GM19023 (cell line): ENCODE results near the gene IGSF9.
A peak's percentile ranks its signal among the peaks of the same experiment; 100 is the strongest.

Experiments used
- ATAC-seq: cut with Tn5 transposase; IDR thresholded peaks from one replicate; pipeline ENCODE4 v1.9.1; 2021; ENCODE audit warnings: mild to moderate bottlenecking, moderate library complexity; ENCODE audit not compliant: unreplicated experiment

IGSF9 gene

DNA sequence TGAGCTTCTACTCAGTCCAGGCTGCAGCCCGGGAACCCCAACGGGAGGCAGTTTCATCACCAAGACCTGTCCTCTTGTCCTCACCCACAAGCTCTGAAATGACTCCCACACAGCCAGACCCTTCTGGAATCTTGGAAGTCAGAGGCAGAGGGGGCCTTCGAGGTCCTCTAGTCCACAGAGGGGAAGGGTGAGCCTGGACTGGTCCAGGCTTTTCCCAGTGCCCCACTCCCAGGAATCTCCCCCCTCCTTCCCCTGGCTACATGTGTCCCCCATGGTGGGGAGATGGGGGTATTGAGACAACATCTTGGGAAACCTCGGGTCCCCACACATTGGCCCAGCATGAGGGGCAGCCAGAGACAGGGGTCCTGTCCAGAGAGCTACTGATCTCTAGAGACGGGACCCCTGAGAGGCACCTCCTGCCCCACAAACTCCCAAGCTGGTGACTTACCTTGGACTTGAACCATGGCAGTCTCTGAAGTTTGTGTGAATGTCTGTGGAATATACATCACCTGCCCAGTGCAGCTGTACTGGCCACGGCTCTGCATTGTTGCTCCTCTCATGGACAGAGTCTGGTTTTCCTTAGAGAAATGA lies 28.0 kb upstream of the IGSF9 start:
- ATAC-seq: no peak

DNA sequence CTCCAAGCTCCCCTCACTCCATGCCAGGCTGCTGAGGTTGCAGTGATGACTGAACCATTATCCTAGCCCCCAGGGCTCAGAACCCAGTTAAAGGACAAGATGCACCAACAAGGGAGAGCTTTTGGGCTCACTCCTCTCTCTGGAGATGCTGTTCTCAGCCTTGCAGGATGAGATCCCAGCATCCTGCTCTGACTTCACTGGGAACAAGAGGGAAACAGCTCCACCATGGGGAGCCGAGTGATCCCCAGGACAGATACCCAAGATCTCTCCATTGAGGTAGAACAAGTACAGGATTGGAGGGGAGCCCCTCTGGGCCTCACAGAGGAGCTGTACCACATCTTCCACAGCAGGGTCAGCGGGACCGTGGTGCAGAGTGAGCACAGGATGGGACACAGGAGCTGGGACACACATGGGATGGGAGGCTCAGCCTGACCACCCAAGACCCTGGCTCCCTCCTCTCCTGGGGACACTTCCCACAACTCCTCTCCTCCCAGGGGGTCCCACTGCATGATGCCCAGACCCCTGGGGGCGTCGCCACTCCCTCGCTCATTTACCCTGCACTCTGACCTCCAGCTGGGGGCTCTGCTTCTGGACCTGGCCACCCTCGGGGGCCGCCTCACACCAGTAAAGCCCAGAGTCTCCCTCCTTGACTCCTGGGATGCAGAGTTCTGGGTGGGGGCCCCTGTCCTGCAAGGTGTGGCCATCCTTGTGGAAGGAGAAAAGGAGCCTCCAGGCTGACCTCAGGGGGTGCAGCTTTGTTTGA lies 27.2 kb upstream of the IGSF9 start:
- ATAC-seq: no peak

DNA sequence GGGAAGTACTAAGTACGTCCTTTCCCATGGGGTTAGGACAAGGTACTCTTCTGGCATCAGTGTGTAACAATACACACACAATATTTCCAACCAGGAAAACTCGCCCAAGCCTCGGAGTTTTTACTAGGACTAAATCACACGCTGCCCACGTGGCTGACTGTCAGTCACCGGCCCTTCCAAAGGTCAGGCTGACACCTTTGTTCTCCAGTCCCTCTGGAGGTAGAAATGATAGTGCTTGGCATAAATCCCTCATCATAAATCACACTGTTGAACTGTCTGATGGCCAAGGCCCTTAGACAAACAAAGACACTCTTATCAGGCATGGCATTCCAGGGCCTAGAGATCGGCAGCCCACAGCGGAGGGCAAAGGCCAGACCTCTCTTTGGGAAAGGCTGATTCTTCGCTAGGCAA lies 25.5 kb upstream of the IGSF9 start:
- ATAC-seq: no peak

DNA sequence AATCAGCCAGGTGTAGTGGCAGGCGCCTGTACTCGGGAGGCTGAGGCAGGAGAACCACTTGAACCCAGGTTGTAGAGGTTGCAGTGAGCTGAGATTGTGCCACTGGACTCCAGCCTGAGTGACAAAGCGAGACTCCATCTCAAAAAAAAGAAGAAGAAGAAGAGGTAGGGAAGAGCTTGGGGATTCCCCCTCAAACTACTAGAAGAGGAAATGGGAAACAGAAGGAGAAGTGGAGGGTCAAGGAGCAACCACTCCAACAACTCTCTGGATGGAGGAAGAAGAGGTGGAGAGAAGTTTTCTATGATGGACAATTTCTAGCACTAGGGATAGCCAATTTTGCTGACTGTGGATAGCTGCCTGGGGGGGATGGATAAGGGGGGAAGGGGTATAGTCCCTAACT lies 23.5 kb upstream of the IGSF9 start:
- ATAC-seq: no peak

DNA sequence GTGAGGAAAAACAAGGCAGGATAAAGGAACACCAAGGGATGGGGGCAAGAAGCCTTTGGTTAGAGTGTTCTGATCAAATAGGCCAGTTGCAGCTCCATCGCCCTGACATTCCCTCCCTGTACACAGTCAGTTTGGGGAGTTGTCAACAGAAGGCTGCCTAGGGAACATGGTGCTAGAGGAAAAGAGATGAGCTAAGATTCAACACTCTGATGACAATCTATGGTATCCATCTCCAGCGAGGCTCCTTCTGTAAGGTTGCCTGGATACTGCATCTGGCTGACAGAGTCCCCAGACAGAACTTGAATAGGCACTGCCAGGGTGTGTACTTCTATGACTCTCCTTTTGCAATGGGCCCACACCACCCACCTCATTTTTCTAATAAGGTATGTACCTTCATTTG lies 19.9 kb upstream of the IGSF9 start:
- no peak for ATAC-seq

DNA sequence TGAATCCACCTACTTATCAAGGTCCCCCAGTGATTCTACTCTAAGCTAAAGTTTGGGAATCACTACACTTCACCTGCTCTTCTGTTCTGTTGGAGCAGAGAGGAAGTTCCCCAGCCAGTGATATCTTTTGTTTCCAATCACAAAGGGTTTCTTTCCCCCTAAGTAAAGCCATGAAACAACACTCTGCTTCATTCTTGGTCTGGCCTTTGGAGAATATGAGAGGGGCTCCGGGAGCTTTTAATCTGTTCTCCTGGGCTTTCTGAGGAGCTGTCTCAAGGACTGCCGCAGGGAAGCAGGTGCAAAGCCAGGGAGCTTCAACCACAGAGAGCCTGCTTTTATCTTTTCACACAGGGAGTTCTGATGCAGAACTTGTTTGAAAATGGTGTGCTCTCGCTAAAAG lies 18.7 kb upstream of the IGSF9 start:
- ATAC-seq: no peak

DNA sequence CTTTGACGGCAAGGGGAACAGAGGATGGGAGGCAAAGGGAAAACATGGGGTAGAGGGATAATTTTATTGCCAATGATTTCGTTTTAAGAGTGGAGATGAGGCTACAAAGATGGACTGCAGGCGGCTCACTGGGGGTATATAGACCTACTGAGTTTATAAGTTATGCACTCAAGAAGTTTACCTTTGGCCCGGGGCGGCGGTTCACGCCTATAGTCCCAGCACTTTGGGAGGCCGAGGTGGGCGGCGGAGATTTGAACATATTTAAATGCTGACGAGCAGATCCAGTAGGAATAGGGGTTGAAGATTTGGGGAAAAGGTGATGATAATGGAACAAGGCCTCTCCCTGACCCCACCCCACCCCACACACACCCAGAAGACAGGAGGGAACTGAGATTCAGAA lies 16.8 kb upstream of the IGSF9 start:
- no peak for ATAC-seq

DNA sequence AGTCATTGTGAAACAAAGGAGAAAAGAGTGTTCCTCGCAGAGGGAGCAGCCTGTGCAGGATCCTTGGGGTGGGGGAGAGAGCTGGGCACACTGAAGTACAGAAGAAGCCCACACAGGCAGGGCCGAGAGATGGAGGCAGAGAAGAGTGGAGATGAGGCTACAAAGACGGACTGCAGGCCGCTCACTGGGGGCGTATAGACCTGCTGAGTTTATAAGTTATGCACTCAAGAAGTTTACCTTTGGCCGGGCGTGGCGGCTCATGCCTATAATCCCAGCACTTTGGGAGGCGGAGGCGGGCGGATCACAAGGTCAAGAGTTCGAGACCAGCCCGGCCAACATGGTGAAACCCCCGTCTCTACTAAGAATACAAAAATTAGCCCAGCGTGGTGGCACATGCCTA lies 16.2 kb upstream of the IGSF9 start:
- no peak for ATAC-seq

DNA sequence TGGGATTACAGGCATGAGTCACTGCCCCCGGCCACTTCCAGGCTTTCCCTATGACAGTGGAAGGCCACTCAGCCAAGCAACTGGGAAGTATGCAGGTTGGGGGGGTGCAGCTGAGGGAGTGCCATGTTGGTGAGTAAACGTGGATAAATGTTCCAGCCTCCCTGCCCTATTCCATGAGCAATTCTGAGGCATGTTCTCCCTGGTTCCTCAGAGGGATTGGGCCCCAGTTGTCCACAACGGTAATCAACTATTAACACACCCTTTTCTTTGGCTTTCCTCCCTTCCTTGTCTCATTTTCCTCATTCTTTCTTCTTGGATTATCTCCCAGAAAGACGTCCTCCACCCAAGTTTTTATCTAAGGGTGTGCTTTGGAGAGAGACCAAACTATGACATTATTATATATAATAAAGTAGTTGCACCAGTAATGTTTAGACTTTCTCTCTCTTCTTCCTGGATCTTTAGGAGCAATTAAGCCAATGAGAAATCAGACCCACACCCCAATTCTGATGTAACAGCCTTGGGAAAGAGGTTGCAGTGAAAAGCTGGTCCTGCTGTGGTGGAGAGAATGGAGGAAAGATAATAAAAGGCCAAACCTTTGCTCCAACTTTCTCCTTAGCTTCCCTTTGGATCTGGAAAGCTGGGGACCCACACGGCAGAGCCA lies 15.4 kb upstream of the IGSF9 start:
- no peak for ATAC-seq

DNA sequence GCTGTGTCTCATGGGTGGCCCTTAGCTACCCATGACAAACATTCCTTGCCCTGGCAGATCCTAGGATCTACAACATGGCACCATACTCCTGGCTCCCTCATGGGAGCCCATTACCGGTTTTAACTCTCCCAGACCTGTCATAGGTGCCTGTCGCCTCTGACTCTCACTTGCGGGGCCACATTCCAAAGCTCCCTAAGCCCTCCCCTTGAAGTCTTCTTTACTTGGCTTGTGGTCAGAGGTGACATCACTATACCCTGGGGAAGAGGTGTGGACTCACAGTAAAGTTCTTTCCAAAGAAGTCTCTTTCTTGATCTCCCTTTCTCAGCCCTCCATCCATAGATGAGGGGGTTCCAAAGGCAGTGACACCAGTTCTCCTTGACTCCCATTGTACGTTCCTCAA lies 14.0 kb upstream of the IGSF9 start:
- no peak for ATAC-seq

DNA sequence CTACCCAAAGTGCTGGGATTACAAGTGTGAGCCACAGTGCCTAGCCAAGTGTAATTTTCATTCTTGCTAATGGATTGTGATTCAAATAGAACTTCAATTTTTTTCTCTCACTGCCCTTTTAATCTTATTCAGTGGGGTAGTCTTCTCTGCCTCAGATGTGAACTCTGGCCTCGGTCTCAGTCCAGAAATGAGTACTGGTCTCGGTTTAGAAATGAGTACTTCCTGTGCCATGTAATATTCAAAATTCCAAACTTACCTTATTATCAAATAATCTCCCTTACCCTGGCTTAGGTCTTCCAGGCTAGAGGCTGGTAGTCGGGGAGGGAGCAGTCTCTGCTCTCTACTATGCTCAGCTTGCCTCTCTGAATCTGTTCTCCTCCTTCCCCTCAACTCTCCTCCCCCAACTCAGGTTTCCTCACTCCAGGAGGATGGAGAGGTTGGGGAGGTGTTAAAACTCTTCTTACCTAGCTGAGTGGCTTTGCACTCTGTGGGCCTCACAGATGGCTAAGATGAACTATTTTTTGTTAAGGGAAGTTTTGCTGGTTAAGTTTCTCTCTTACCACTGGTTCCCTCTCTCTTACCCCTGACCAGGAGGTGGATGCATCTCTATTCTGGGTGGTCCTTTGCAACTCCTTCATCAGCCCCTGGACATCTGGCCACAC lies 13.4 kb upstream of the IGSF9 start:
- peak; percentile 68 for ATAC-seq

DNA sequence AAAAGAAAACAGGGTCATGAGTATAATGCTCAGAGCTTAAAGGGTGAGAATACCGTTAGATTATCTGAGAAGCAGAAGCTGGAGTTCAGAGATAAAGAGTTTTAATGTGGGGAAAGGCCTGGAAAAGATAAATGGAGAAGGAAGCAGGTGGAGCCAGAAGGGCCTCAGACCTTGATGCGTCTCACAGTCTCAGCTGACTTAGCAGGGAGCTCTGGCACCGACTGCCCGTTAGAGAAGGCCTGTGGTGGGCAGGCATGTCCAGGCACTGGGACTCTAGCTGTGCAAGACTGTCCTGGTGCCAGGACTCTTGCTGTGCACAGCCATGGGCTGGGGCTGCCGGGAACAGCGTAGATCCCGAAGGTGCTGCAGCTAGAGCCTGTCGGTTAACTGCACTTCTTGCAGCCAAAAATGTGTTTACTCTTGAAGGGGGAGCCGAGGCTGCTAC lies 12.4 kb upstream of the IGSF9 start:
- no peak for ATAC-seq

DNA sequence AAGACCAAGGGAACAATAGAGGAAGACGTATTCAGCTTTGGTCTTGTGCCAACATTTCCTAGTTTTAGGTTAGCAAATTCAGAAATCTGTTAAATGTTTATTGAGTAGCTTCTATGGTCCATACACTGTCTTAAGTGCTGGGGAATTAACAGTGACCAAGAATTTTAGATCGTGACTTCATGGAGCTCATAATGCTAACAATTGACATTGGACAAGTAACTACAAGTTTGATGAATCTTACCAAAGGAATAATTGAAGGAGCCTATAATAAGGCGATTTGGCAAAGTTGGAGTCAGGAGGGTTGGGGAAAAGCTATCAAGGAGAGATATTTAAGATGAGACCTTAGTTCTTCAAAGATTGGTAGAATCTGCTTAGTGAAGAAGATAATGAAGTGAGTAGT lies 10.0 kb upstream of the IGSF9 start:
- no peak for ATAC-seq

DNA sequence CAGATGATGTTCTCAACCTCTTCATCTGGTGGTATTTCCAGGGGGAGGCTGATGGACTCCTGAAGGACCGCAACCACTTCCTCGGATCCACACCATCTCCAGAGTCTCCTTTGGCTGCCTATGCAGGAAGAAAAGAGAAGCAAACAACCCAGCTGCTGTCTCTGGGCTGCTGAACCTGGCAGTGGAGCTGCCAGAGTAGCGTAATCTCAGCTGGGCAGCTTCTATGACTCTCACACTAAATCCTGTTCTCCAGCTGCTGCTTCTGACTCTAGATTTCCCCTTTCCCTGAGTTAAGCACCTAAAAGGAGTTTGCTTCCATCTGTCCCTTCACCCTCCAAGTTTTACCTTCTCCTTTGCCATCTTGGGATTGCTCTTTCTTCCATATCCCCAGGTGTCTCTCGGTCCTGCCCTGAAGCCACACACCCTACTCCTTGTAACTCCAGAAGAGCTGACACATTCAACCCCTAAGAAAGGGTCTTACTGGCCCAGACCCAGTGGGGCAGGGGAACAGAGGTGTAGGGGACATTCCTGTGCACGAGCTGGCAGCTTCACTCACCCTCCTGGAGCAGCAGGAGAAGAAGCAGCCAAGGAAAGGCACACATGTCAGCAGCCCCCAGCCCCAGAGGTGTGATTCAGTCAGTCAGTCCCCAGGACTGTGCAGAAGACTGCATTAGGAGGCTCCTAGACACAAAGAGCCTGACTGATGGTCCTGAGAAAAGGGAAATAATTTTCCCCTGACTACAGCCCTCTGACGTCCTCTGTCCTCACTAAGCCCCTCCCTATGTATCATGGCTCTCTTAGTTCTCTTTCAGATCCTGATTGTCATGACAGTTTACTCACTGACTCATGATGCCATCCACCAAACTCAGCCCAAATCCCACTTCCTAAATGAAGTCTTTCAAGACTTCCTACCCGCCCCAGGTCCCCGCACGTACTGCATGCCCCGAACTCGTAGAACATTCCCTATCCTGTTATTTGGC lies 8.4 kb upstream of the IGSF9 start, which contains the start of gene SLAMF9:
SLAMF9 (minus strand) TSS at position 702 of the 980 bp plus-strand sequence; CDS start at position 602, 100 bp downstream.
- ATAC-seq: no peak

DNA sequence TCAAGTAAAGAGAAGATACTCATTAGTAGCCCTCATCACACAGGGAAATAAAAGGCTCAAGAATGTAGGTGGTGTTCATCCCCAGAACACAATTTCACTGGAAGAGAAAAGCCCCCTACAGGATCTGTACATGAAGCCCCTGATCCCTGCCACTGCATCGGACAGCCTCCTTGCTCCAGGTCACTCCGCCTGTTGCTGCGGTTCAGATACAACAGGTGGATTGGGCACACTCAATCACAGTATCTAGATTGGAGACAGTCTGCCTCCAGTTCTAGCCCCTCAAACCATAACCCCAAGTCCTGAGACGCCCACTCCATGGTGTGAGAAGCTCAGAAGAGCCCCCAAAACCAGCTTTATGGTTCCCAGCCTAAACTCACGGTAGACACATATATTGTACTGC lies 7.5 kb upstream of the IGSF9 start:
- no peak for ATAC-seq

DNA sequence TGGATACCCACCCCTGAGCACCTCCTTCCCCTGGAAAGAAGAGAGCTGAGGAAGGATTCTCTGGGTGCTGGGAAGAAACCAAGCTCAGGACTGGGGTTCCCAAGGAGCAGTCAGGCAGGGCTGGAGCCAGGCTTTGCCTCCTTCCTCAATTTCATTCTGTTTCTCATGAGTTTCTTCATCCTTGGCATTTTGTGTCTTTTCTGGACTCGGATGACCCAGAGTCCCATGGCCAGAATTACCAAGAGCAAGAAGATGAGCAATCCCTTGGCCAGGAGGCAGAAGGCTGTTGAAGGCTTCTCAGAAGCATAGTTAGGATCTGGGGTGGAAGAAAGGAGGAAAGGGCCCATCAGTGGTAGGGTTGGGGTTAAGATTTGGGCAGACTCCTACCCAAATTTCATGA lies 6.1 kb upstream of the IGSF9 start:
- no peak for ATAC-seq

DNA sequence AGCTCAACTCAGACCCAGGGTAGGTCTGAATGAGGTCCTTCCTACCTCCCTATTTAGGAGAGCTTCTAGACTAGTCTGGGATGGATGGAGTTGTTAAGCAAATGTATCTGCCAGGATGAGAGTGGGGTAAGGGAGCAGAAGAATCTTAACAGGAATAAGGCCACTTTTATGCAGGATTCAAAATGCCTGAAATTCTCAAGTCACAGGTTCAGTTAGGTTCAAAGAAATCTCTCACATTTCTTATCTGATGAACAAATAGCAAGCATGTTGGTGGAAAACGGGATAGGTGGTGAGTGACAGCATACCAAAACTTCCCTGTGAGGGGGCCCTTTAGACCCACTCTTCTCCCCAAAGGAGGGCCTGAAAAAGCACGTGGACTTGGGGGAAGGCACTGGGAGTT lies 5.6 kb upstream of the IGSF9 start:
- ATAC-seq: no peak

DNA sequence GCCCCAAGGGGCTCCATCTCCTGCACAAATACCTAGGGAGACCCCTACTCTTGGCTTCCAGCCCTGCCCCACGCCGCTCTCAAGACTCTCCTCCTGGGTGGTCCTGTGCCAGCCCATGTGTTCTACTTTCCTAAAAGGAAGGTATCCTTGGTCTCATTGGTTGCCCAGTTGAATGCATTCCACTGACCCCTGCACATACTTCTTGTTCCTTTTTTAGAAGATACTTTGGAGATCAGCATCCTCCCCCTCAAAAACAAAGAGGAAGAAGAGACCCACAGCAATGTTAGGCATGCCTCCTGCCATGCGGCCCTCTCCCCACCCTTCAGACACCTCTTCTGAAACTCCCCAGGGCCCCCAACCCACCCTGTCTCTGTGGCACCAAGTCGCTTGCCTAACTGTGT lies 4.6 kb upstream of the IGSF9 start:
- no peak for ATAC-seq

DNA sequence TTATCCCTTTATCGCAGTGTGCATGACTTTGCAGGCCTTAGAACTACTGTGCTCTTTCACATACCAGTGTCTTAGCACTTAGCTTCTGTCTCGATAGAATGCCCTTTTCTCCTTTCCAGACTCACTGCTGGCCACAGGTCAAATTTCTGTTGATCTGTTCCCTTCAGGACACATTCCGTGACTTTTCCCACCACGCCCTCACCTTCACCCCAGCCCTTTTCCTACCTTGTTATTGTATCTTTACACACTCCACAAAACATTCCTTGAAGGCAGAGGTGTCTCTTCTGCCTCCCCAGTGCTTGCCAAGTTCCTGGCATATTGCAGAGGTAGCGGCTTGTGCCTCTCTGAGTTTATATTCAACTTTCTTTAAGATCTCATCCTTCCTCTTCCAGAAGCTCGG lies 3.7 kb upstream of the IGSF9 start:
- no peak for ATAC-seq

DNA sequence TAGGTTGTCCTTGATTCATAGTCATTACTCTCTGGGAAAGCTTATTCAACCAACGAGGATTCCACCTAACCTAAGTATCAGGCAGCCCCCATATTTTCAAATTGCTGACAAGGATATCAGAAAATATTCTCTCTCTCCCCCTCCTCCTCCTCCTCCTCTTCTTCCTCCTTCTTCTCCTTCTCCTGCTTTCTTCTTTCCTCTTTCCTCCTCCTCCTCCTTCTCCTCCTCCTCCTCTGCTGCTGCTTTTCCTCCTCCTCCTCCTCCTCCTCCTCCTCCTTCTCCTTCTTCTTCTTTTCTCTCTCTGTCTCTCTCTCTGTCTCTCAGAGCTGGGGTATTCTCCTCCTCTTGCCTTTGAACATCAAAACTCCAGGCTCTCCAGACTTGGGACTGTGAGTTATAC lies 2.5 kb upstream of the IGSF9 start:
- no peak for ATAC-seq
